GM19328 (cell line): Measurements from ENCODE around the gene TEDC2.
A peak's percentile ranks its signal among the peaks of the same experiment; 100 is the strongest.
"Not testable (repeated sequence)": the region's sequence is repeated elsewhere in the genome, so short reads cannot be mapped to it uniquely, and the experiment has no call there.

Experiments
- ATAC-seq: cut with Tn5 transposase; IDR thresholded peaks from one replicate; pipeline ENCODE4 v1.9.1; 2021; ENCODE audit warnings: mild to moderate bottlenecking, moderate library complexity; ENCODE audit not compliant: unreplicated experiment

Gene TEDC2

DNA sequence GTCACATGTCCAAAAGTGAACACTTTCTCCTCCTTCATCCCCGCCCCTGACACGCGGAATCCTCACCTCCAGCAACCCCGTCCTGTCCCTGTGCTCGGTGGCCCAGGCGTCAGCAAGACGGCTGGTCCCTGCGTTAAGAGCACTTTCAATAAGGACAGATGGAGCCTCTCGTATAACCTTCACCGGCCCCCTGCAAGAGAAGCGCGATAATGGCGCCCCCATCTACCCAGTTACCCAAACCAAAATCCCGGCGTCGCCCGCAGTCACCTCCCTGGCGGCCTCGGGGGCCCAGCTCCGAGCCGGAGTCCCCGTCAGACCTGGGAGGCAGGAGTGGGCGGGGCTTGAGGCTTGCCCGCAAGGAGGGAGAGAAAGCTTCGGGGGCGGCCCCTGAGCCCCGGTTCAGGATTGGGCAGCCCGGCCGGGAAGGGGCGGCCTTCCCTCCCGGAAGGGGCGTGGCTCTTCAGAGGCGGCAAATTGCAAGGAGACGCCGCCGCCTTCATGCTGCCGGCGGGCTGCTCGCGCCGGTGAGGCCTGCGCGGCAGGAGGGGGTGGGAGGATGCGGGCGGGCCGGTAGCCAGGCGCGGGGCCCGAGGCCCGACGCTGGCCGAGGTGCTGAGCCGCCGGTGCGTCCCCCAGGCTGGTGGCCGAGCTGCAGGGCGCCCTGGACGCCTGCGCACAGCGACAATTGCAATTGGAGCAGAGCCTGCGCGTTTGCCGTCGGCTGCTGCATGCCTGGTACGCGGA is at the start of gene TEDC2:
TSS of gene TEDC2 (plus strand) at position 463 of the 744 bp plus-strand sequence. CDS start at position 499, 36 bp downstream.
- peak; percentile 86 for ATAC-seq

DNA sequence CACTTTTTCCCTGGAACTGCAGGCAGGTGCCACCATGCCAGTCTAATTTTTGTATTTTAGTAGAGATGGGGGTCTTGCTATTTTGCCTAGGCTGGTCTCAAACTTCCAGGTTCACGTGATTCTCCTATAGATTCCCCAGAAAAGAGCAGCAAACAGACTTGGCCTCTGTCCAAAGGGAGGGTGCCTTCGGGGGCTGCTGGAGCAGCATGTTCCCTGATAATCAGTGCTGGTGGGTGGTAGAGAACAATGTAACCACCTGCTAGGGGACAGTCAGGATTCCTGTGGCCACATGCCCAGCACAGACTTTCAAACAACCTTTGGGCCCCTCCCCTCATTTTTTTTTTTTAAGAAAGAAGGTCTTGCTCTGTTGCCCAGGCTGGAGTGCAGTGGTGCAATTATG is 44.8 kb upstream of the TEDC2 start:
- ATAC-seq: no peak

GRCh38 chr16:2420035-2420434 is 39.9 kb upstream of the TEDC2 start:
- ATAC-seq: no peak

- no peak for ATAC-seq
Observed at GRCh38 chr16:2422123-2422867, 37.6 kb upstream of the TEDC2 start.

GRCh38 chr16:2424061-2425007 is 35.6 kb upstream of the TEDC2 start:
- no peak for ATAC-seq

- ATAC-seq: no peak
Observed at GRCh38 chr16:2425008-2425518, 34.8 kb upstream of the TEDC2 start.

DNA sequence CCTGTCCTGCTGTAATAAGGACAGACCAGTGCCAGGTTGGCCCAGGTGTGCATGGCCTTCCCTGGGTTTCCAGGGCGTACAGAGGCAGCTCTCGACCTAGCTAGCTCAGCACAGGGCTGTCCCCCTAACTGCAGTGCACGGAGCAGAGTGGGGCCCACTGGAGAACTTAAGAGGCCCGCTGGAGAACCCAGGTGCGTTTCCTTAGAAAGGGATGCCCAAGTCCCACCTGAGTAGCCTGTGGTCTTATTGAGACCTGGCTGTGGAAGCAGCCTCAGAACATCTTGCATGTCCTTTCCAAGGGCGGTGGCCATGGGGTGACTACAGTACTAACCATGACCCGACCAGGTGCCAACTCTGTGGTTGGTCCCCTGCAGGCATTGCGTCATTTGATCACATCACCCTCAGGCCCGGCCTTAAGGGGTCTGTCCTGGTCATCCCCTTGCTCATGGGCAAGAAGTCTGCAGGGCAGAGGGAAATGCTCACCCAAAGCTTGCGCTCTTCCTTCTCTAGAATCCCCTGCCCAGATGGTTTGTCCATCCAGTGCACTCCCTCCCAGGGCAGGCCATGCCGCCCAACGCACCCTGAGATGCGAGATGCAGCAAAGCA is 34.0 kb upstream of the TEDC2 start:
- ATAC-seq: no peak

DNA sequence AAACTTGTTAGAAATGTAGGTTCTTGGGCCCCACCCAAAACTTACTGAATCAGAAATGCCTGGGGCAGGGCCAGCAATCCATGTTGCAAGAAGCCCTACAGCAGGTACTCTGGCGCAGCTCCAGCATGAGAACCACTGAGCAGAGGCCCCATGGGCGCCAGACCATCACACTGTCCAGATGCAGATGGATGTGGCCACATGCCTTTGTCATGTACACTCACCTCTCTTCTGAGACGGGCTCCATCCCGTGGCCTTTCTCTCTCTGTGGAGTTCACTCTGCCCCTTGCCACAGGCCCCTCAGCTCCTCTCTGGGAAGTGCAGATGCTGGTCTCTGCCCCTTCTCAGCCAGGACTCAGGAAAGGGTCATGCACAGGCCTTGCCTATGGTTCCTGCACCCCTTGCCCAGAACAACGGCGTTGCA is 33.0 kb upstream of the TEDC2 start:
- no peak for ATAC-seq

- no peak for ATAC-seq
Observed at GRCh38 chr16:2427526-2427925, 32.4 kb upstream of the TEDC2 start.

GRCh38 chr16:2428051-2428783 is 31.7 kb upstream of the TEDC2 start:
- ATAC-seq: no peak

GRCh38 chr16:2428784-2429033 is 31.2 kb upstream of the TEDC2 start:
- ATAC-seq: no peak

DNA sequence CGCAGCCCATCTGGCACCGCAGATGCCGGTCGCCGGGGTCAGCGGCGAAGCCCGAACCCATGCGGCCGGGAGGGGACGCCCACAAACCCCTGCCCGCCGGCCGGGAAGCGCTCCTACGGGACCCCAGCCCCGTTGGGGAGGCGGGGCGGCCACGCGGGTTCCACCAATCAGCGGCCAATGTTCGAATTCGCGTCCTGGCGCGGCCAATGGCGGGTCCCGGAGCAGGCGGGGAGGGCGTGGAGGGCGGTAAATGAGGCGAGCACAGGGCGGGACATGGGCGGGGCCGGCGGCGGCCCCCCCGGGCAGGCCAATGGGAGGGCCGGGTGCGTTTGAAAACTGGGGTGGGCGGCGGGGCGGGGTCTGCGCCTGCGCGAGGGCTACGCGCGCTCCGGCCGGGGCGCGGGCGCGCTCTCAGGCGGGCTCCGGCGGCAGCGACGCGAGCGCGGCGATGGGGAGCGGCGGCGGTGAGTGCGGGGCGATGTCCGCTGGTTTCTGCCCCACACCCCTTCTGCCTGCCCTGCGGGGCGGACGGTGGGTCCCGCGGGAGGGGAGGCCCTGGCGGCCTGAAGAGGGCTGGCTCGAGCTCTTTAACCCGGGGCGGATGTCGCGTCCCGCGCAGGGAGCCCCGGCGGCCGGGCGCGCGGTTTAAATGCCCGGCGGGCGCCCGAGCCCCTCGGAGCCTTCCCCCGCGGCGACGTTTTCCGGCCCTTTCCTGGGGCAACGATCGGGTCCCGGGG is 30.7 kb upstream of the TEDC2 start, which contains the start of gene CCNF:
TSS of gene CCNF (plus strand) at position 414 of the 737 bp plus-strand sequence. CDS start at position 449, 35 bp downstream.
- ATAC-seq: peak; percentile 73

DNA sequence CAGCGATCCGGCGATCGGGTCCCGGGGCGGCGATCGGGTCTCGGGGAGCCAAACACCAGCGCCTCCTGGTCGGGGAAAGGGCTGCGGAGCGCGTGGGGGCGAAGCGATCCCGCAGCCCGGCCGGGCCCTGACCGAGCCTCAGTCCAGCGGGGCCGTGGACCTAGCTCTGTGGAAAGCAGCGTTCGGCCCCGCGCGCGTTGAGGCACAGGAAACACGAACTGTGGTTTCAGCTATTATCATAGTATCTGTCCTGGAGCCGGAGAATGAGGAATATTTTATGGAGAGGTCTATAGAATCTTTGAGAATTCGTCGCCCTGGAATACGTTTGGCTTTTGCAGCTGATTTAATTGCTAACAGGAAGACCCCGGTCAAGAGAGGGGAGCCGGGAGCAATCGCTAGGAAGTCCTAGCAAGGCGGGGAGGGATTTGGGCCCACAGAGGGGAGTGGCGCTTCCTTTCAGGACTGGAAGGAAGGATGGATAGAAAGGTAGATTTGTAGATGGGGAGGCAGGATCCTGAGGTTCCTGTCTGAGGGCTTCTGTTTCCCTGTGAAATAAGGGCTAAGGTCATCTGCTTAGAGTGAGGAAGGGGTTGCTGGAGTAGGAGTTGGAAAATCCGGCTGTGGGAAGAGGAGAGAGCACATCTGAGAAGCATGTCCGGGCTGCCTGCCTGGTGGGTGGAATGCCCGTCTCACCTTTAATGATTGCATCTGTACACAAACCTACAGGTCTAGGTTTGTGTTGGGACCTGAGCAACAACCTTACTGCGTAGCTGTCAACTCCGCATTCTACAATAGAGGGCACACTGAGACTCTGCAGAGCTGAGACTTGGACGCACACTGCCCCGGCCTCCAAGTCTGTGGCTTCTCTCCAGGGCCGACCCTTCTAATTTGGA is 29.9 kb upstream of the TEDC2 start:
- ATAC-seq: no peak

GRCh38 chr16:2432286-2432685 is 27.6 kb upstream of the TEDC2 start:
- ATAC-seq: no peak

- ATAC-seq: no peak
Observed at GRCh38 chr16:2432801-2433505, 27.0 kb upstream of the TEDC2 start.

GRCh38 chr16:2435236-2435635 is 24.7 kb upstream of the TEDC2 start:
- not testable (repeated sequence) for ATAC-seq

DNA sequence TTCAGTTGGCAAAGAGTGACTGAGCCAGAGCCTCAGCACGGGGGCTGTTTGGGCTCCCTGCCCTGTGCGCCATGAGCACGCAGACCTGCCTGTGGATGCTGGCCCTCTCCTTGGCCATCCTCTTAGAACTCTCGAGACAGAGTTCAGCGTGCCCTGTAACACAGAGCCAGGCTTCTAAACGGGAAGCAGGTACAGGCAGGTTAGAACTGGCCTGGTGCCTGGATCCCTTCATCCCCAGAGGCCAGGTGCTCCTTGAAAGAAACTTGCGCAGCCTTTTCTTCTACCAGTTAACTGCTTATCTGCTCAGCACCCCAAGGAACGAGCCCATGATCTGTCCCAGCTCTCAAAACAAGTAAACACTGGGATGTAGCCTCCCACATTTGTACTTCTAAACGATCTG is 23.8 kb upstream of the TEDC2 start:
- ATAC-seq: no peak
